Measurements from ENCODE around the gene CYP3A7. TPM values are rescaled to one million over a fixed set of nuclear protein-coding genes. Genes with fewer than 3 reads are reported as not detected.
A peak's percentile ranks its signal among the peaks of the same experiment; 100 is the strongest.

The CYP3A7 gene
- total RNA-seq, 1 experiment from 2014 or later: 0.71 TPM

- no peak for TF ChIP-seq CTCF (IDR thresholded peaks at IDR 0.05; ENCODE audit: unreplicated experiment)
- BruUV-seq (replicated peaks): no TSS peak
- Mint-ChIP-seq H3K27me3 (ENCODE audit: unreplicated experiment) (no peaks in the 10 kb centered on the region), H3K4me1 (ENCODE audit: low read depth, unreplicated experiment) (peaks cover 11% of the 10 kb centered on the region), H3K27ac (ENCODE audit: unreplicated experiment) (peak overlapping the region; percentile 44), H3K36me3 (ENCODE audit: insufficient read depth, unreplicated experiment) (no peaks in the 10 kb centered on the region), H3K9me3 (ENCODE audit: low read depth, unreplicated experiment) (peaks cover 2% of the 10 kb centered on the region), H3K4me3 (ENCODE audit: low read depth, unreplicated experiment) (peak overlapping the region; percentile 22)
- intact Hi-C loops (cut with micrococcal nuclease; ENCODE audit: unreplicated experiment): no loop called here
- DNase-seq: no peak
- CTCF ChIA-PET: interaction anchor here (1.0 kb wide), 1 partner anchor 8 kb away, joined by 3 read pairs; no protein-coding TSS in a partner anchor
These were observed 14.0 kb downstream of the CYP3A7 start for GRCh38 chr7:99720800-99721595.

- H3K4me1 Mint-ChIP-seq (ENCODE audit: low read depth, unreplicated experiment): peaks cover 17% of the 10 kb centered on the region
- DNase-seq: peak; percentile 11
- H3K36me3 Mint-ChIP-seq (ENCODE audit: insufficient read depth, unreplicated experiment): no peaks in the 10 kb centered on the region
- intact Hi-C loops (cut with micrococcal nuclease; ENCODE audit: unreplicated experiment): no loop called here
- TF ChIP-seq CTCF (IDR thresholded peaks at IDR 0.05; ENCODE audit: unreplicated experiment): no peak
- CTCF ChIA-PET: interaction anchor here (1.0 kb wide), 1 partner anchor 9 kb away, joined by 3 read pairs; no protein-coding TSS in a partner anchor
- BruUV-seq (replicated peaks): no TSS peak
- H3K4me3 Mint-ChIP-seq (ENCODE audit: low read depth, unreplicated experiment): peak overlapping the region; percentile 22
- H3K27ac Mint-ChIP-seq (ENCODE audit: unreplicated experiment): peak overlapping the region; percentile 44
- H3K9me3 Mint-ChIP-seq (ENCODE audit: low read depth, unreplicated experiment): peaks cover 2% of the 10 kb centered on the region
- no peaks in the 10 kb centered on the region for H3K27me3 Mint-ChIP-seq (ENCODE audit: unreplicated experiment)
These were observed 14.8 kb downstream of the CYP3A7 start for GRCh38 chr7:99719996-99720769.

GRCh38 chr7:99713995-99714570 lies 20.9 kb downstream of the CYP3A7 start:
- peaks cover 25% of the 10 kb centered on the region for H3K4me1 Mint-ChIP-seq (ENCODE audit: low read depth, unreplicated experiment)
- TF ChIP-seq CTCF (IDR thresholded peaks at IDR 0.05; ENCODE audit: unreplicated experiment): no peak
- CTCF ChIA-PET: no interaction called here
- H3K9me3 Mint-ChIP-seq (ENCODE audit: low read depth, unreplicated experiment): peaks cover 2% of the 10 kb centered on the region
- no peak overlapping the region for H3K4me3 Mint-ChIP-seq (ENCODE audit: low read depth, unreplicated experiment)
- no peak for DNase-seq
- no peaks in the 10 kb centered on the region for H3K36me3 Mint-ChIP-seq (ENCODE audit: insufficient read depth, unreplicated experiment)
- no peaks in the 10 kb centered on the region for H3K27me3 Mint-ChIP-seq (ENCODE audit: unreplicated experiment)
- no TSS peak for BruUV-seq (replicated peaks)
- intact Hi-C loops (cut with micrococcal nuclease; ENCODE audit: unreplicated experiment): loop anchor here (5.0 kb wide), 1 partner anchor 123 kb away; no protein-coding TSS in a partner anchor
- no peak overlapping the region for H3K27ac Mint-ChIP-seq (ENCODE audit: unreplicated experiment)

- no peak overlapping the region for H3K27ac Mint-ChIP-seq (ENCODE audit: unreplicated experiment)
- no peak for DNase-seq
- no peak for TF ChIP-seq CTCF (IDR thresholded peaks at IDR 0.05; ENCODE audit: unreplicated experiment)
- no peak overlapping the region for H3K4me3 Mint-ChIP-seq (ENCODE audit: low read depth, unreplicated experiment)
- H3K36me3 Mint-ChIP-seq (ENCODE audit: insufficient read depth, unreplicated experiment): no peaks in the 10 kb centered on the region
- BruUV-seq (replicated peaks): no TSS peak
- CTCF ChIA-PET: no interaction called here
- H3K9me3 Mint-ChIP-seq (ENCODE audit: low read depth, unreplicated experiment): no peaks in the 10 kb centered on the region
- peaks cover 18% of the 10 kb centered on the region for H3K4me1 Mint-ChIP-seq (ENCODE audit: low read depth, unreplicated experiment)
- intact Hi-C loops (cut with micrococcal nuclease; ENCODE audit: unreplicated experiment): loop anchor here (5.0 kb wide), 1 partner anchor 127 kb away; no protein-coding TSS in a partner anchor
- no peaks in the 10 kb centered on the region for H3K27me3 Mint-ChIP-seq (ENCODE audit: unreplicated experiment)
These were observed 25.0 kb downstream of the CYP3A7 start for GRCh38 chr7:99709838-99710578.
